ENCODE measurements around the gene TMEM132C.

GRCh38 chr12:128468926-128469325 is 202.0 kb downstream of the TMEM132C start:
- no peak for TF ChIP-seq EZH2 (IDR thresholded peaks at IDR 0.05; ENCODE audit: low read depth, low read length, severe bottlenecking)
- no peak for TF ChIP-seq JUN (IDR thresholded peaks at IDR 0.05; ENCODE audit: low read depth, low read length)
- no peak for TF ChIP-seq POLR2AphosphoS5 (IDR thresholded peaks at IDR 0.05; ENCODE audit: low read depth, low read length)
- TF ChIP-seq CTCF (IDR thresholded peaks at IDR 0.05; ENCODE audit: control extremely low read depth in 1 of 3, insufficient read depth in 1 of 3, low read depth in 1 of 3, low read length in 3 of 3), result no peak
- no peak for TF ChIP-seq SRF (IDR thresholded peaks at IDR 0.05; ENCODE audit: low read depth, low read length)
- TF ChIP-seq SAP30 (IDR thresholded peaks at IDR 0.05; ENCODE audit: insufficient read depth, insufficient replicate concordance, low read length), result no peak
- no peak for TF ChIP-seq MAX (IDR thresholded peaks at IDR 0.05)
- no peak for TF ChIP-seq HDAC2 (IDR thresholded peaks at IDR 0.05; ENCODE audit: borderline replicate concordance in 1 of 2, low read depth in 2 of 2, low read length in 2 of 2)
- TF ChIP-seq POLR2A (IDR thresholded peaks at IDR 0.05; ENCODE audit: control extremely low read depth in 1 of 2, low read depth in 2 of 2, low read length in 2 of 2), result no peak
- no peak for TF ChIP-seq RFX5 (IDR thresholded peaks at IDR 0.05; ENCODE audit: borderline replicate concordance, low read depth, low read length)
